Measurements from ENCODE around the gene MBOAT1.

DNA sequence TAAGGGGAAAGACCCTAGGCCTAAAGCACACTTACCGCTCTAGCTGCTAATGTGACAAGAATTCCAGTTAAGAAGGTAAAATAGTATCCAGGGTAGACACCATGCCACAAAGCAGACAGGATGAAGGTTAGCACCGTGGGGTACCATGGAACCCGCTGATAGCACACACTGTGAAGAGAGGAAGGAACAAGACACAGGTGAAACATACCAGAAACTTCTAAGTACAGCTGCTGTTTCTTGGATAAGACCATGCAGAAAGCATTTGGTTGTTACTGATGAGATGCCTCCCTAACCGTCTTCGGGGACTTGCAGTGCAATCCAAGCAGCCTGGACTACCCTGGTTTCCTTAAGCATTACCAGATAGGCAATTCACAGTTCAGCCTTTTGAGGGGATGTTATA lies 99.4 kb downstream of the MBOAT1 start:
- TF ChIP-seq RAD21 (IDR thresholded peaks at IDR 0.05; ENCODE audit: low read length) (no peak), POLR2AphosphoS5 (IDR thresholded peaks at IDR 0.05; ENCODE audit: low read depth, low read length) (no peak), TEAD4 (IDR thresholded peaks at IDR 0.05; ENCODE audit: borderline replicate concordance, insufficient read depth) (no peak), RXRA (IDR thresholded peaks at IDR 0.05; ENCODE audit: borderline replicate concordance, low read depth) (no peak), REST (IDR thresholded peaks at IDR 0.05; ENCODE audit: low read depth, low read length) (no peak), EP300 (IDR thresholded peaks at IDR 0.05; ENCODE audit: borderline replicate concordance in 1 of 2, low read depth in 1 of 2, low read length in 1 of 2) (no peak), RFX5 (IDR thresholded peaks at IDR 0.05; ENCODE audit: low read length) (no peak)
- TF ChIP-seq, protein P1, sequence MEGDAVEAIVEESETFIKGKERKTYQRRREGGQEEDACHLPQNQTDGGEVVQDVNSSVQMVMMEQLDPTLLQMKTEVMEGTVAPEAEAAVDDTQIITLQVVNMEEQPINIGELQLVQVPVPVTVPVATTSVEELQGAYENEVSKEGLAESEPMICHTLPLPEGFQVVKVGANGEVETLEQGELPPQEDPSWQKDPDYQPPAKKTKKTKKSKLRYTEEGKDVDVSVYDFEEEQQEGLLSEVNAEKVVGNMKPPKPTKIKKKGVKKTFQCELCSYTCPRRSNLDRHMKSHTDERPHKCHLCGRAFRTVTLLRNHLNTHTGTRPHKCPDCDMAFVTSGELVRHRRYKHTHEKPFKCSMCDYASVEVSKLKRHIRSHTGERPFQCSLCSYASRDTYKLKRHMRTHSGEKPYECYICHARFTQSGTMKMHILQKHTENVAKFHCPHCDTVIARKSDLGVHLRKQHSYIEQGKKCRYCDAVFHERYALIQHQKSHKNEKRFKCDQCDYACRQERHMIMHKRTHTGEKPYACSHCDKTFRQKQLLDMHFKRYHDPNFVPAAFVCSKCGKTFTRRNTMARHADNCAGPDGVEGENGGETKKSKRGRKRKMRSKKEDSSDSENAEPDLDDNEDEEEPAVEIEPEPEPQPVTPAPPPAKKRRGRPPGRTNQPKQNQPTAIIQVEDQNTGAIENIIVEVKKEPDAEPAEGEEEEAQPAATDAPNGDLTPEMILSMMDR (IDR thresholded peaks at IDR 0.05), result no peak

All from SK-N-SH (cell line).